GM12878 (cell line): ENCODE data around the gene ZNF396. TPM values are rescaled to one million over a fixed set of nuclear protein-coding genes. Genes with fewer than 3 reads are reported as not detected.

Experiments
- ATAC-seq: fragments of 200-7000 bp; cut with Tn5 transposase; 3 replicates; pipeline ENCODE4 v1.9.1; 2020; ENCODE audit warnings: mild to moderate bottlenecking, moderate library complexity
- BruUV-seq: library from RNA; stranded (reverse); fragments of 400-500 nt; replicated peaks from 2 replicates; lab custom pipeline; 2021; lab: Mats Ljungman, UMichigan
- CTCF ChIA-PET: fragments of 300-600 bp; sonication (Branson Sonifier 250); formaldehyde crosslinking; extraction: SDS; loops from one replicate; lab custom pipeline; 2021; ENCODE audit warnings: inconsistent platforms; lab: Yijun Ruan, JAX
- POLR2A ChIA-PET: fragments of 350-600 bp; formaldehyde crosslinking; extraction: SDS; loops from one replicate; lab custom pipeline; 2021; ENCODE audit warnings: inconsistent platforms; lab: Charles Lee
- RAD21 ChIA-PET: fragments of 300-600 bp; sonication (Branson Sonifier 250); formaldehyde crosslinking; loops from one replicate; lab custom pipeline; 2023; ENCODE audit warnings: antibody characterized with exemption; ENCODE audit not compliant: unreplicated experiment; lab: Charles Lee
- SMC1A ChIA-PET: fragments of 300-600 bp; sonication (Branson Sonifier 250); formaldehyde crosslinking; loops from one replicate; lab custom pipeline; 2023; ENCODE audit not compliant: unreplicated experiment, uncharacterized antibody; lab: Charles Lee
- DNase-seq: peaks from one replicate; pipeline ENCODE4 v3.0.0-alpha.2; 2011; ENCODE audit warnings: low read depth, low spot score
- FAIRE-seq: peaks from 3 replicates; lab custom pipeline; 2011; peaks lifted over from hg19 to GRCh38; lab: Jason Lieb, UNC
- H2AFZ ChIP-seq: 2 replicates; pipeline ENCODE4 v1.6.0; 2011; ENCODE audit warnings: low read depth, low read length, control low read depth; ENCODE audit not compliant: control insufficient read depth
- H3K27ac ChIP-seq: 2 replicates; pipeline ENCODE4 v1.5.1; 2011; ENCODE audit warnings: control low read depth; ENCODE audit not compliant: control insufficient read depth, insufficient read depth
- H3K27me3 ChIP-seq, 2 experiments: replicated peaks in 1 of 2; 2 replicates each; pipeline versions ENCODE4 v1.6.0 to v1.6.1; 2011; ENCODE audit warnings: low read length in 1 of 2; ENCODE audit not compliant: control insufficient read depth in 2 of 2, insufficient read depth in 2 of 2
- H3K36me3 ChIP-seq, 2 experiments: 2 replicates each; pipeline ENCODE4 v1.5.1; 2011; ENCODE audit warnings: low read length in 1 of 2; ENCODE audit not compliant: control insufficient read depth in 2 of 2, insufficient read depth in 2 of 2
- H3K4me1 ChIP-seq: 2 replicates; pipeline ENCODE4 v1.6.1; 2011; ENCODE audit warnings: mild to moderate bottlenecking, low read length, moderate library complexity, mixed read lengths; ENCODE audit not compliant: control insufficient read depth, insufficient read depth
- H3K4me2 ChIP-seq: 2 replicates; pipeline ENCODE4 v1.6.0; 2011; ENCODE audit warnings: control low read depth; ENCODE audit not compliant: control insufficient read depth, insufficient read depth
- H3K4me3 ChIP-seq: fragments of 200-600 bp; sonication (generic); 2 replicates; pipeline ENCODE4 v1.5.1; 2016
- H3K79me2 ChIP-seq: 2 replicates; pipeline ENCODE4 v1.6.0; 2011; ENCODE audit warnings: low read length; ENCODE audit not compliant: control insufficient read depth, insufficient read depth
- H3K9ac ChIP-seq: 2 replicates; pipeline ENCODE4 v1.8.0; 2011; ENCODE audit warnings: low read length, control low read depth, mixed read lengths; ENCODE audit not compliant: control insufficient read depth, insufficient read depth
- H3K9me3 ChIP-seq: replicated peaks from 3 replicates; pipeline ENCODE4 v1.5.1; 2011; ENCODE audit warnings: mild to moderate bottlenecking, low read length; ENCODE audit not compliant: control insufficient read depth, insufficient read depth
- H4K20me1 ChIP-seq: 2 replicates; pipeline ENCODE4 v1.6.0; 2011; ENCODE audit not compliant: control insufficient read depth, insufficient read depth
- BACH1 ChIP-seq: fragments of 450-650 bp; IDR thresholded peaks from 2 replicates; pipeline ENCODE4 v1.6.1; 2017; ENCODE audit warnings: mild to moderate bottlenecking, borderline replicate concordance
- CBFB ChIP-seq: IDR thresholded peaks from 2 replicates; pipeline ENCODE4 v1.6.1; 2016; ENCODE audit warnings: antibody characterized with exemption, low read depth
- CEBPB ChIP-seq, 2 experiments: fragments of 150-350 bp in 1 of 2; IDR thresholded peaks; 2 replicates each; pipeline ENCODE4 v1.6.1; 2012 to 2014; ENCODE audit warnings: low read depth in 2 of 2, low read length in 2 of 2, borderline replicate concordance in 1 of 2, inconsistent platforms in 1 of 2
- EED ChIP-seq: sonication (generic); IDR thresholded peaks from 2 replicates; pipeline ENCODE4 v1.6.1; 2016; ENCODE audit warnings: antibody characterized with exemption, low read depth
- EP300 ChIP-seq, 2 experiments: fragments of 150-350 bp in 1 of 2; IDR thresholded peaks; 2 replicates each; pipeline ENCODE4 v1.6.1; 2011 to 2012; ENCODE audit warnings: low read depth in 2 of 2, low read length in 2 of 2, borderline replicate concordance in 1 of 2, improper control_type of control experiment in 1 of 2, inconsistent platforms in 1 of 2; ENCODE audit not compliant: control insufficient read depth in 1 of 2
- HDGF ChIP-seq: fragments of 450-650 bp; IDR thresholded peaks from 2 replicates; pipeline ENCODE4 v1.6.1; 2016; ENCODE audit warnings: antibody characterized with exemption
- HSF1 ChIP-seq: fragments of 150-350 bp; IDR thresholded peaks from 2 replicates; pipeline ENCODE4 v1.6.1; 2014; ENCODE audit warnings: mild to moderate bottlenecking, low read depth, low read length
- JUNB ChIP-seq: IDR thresholded peaks from 2 replicates; pipeline ENCODE4 v1.6.1; 2016; ENCODE audit warnings: antibody characterized with exemption, mild to moderate bottlenecking
- MEF2A ChIP-seq: IDR thresholded peaks from 2 replicates; pipeline ENCODE4 v1.6.1; 2011; ENCODE audit warnings: low read depth, mild to moderate bottlenecking, low read length, moderate library complexity; ENCODE audit not compliant: insufficient read depth
- NFXL1 ChIP-seq: fragments of 450-650 bp; IDR thresholded peaks from 2 replicates; pipeline ENCODE4 v1.6.1; 2017; ENCODE audit warnings: antibody characterized with exemption, mild to moderate bottlenecking, borderline replicate concordance
- SIN3A ChIP-seq: IDR thresholded peaks from 2 replicates; pipeline ENCODE4 v1.6.1; 2012; ENCODE audit warnings: low read depth, low read length, improper control_type of control experiment
- SKIL ChIP-seq: fragments of 450-650 bp; IDR thresholded peaks from 2 replicates; pipeline ENCODE4 v1.6.1; 2017; ENCODE audit warnings: mild to moderate bottlenecking, low read depth, inconsistent platforms; ENCODE audit not compliant: poor library complexity, severe bottlenecking
- SMAD5 ChIP-seq: IDR thresholded peaks from 2 replicates; pipeline ENCODE4 v1.6.1; 2016; ENCODE audit warnings: antibody characterized with exemption, low read depth
- SMARCA5 ChIP-seq: fragments of 450-650 bp; IDR thresholded peaks from 2 replicates; pipeline ENCODE4 v1.6.1; 2017; ENCODE audit warnings: mild to moderate bottlenecking
- WRNIP1 ChIP-seq: IDR thresholded peaks from 2 replicates; pipeline ENCODE4 v1.6.1; 2011; ENCODE audit warnings: low read depth, low read length, improper control_type of control experiment, borderline replicate concordance
- ZBTB40 ChIP-seq: fragments of 450-650 bp; IDR thresholded peaks from 2 replicates; pipeline ENCODE4 v1.6.1; 2016; ENCODE audit warnings: mild to moderate bottlenecking, moderate library complexity, borderline replicate concordance
- WGBS: methylation state at CpG from one replicate; pipeline ENCODE4 v1.1.6; 2016; ENCODE audit warnings: low lambda C conversion rate; ENCODE audit not compliant: insufficient replicate concordance, insufficient coverage; ENCODE audit errors: missing lambda C conversion rate; 5-methylcytosine and 5-hydroxymethylcytosine counted together
- in situ Hi-C: fragments of 300-500 bp; cut with MboI; formaldehyde crosslinking; loops from 9 replicates; pipeline ENCODE4 v1.14.3; 2018; ENCODE audit warnings: mixed read lengths
- intact Hi-C: fragments of 100-400 bp; cut with micrococcal nuclease; formaldehyde crosslinking; loops from one replicate; pipeline ENCODE4 v1.14.2; 2022; ENCODE audit not compliant: unreplicated experiment
- polyA plus RNA-seq, 11 experiments: library from polyadenylated mRNA; depleted of rRNA in 4 of 11; unstranded in 6 of 11; stranded (reverse) in 5 of 11; fragments of >200 nt; fragmentation: Nextera tagmentation in 4 of 11; fragmentation: Illumina TruSeq in 1 of 11; extraction: Ambion mirVana in 4 of 11; extraction: Trizol in 1 of 11; gene quantifications; 1 replicate in 1 of 11; 2 replicates in 10 of 11; pipeline versions ENCODE4 v1.2.1 to v1.2.3, GENCODE V29; 2011 to 2016; ENCODE audit warnings: inconsistent platforms in 2 of 11, missing spikeins in 2 of 11, low read depth in 1 of 11
- total RNA-seq, 4 experiments: library from RNA; depleted of rRNA in 3 of 4; stranded (reverse); fragments of >200 nt in 3 of 4; fragmentation: Illumina TruSeq in 1 of 4; extraction: Trizol in 1 of 4; gene quantifications; 2 replicates each; pipeline versions ENCODE4 v1.2.1 to v1.2.3, GENCODE V29; 2013 to 2021

Gene ZNF396
- total and polyA plus RNA-seq, 10 of the 15 experiments (the other 5 are each of a cell fraction or from before 2014, with no cell fraction given), result 0.14 to 0.79 (median 0.47) TPM

GRCh38 chr18:35334821-35335220 lies 42.3 kb downstream of the ZNF396 start:
- Histone ChIP-seq H3K4me3 (no peak overlapping the region), H3K27me3 (no peaks in the 10 kb centered on the region), H3K79me2 (no peaks in the 10 kb centered on the region), H3K36me3 (peaks cover 7 to 32% of the 10 kb centered on the region in 2 experiments), H4K20me1 (no peaks in the 10 kb centered on the region), H3K9ac (no peak overlapping the region), H2AFZ (no peak overlapping the region), H3K9me3 (peaks cover 3% of the 10 kb centered on the region), H3K4me2 (no peak overlapping the region), H3K27ac (no peak overlapping the region), H3K4me1 (no peaks in the 10 kb centered on the region)
- ATAC-seq (no peak), FAIRE-seq (no peak), DNase-seq (no peak)
- POLR2A ChIA-PET, result interaction anchor here (1.0 to 1.3 kb wide), 2 partner anchors 10 to 35 kb away, joined by 3 to 5 read pairs; no protein-coding TSS in a partner anchor
- WGBS, result 94% methylated on average over 3 of the region's 3 CpGs
- RAD21 ChIA-PET, result no interaction called here
- intact Hi-C loops, result no loop called here
- in situ Hi-C loops, result no loop called here
- SMC1A ChIA-PET, result interaction anchor here (0.6 kb wide), 1 partner anchor 239 kb away, joined by 3 read pairs; no protein-coding TSS in a partner anchor
- no TSS peak for BruUV-seq
- CTCF ChIA-PET, result interaction anchor here (0.6 to 0.7 kb wide), 2 partner anchors 52 to 1484 kb away, joined by 3 to 4 read pairs; no protein-coding TSS in a partner anchor
- TF ChIP-seq BACH1 (no peak), MEF2A (no peak), CEBPB (IDR thresholded peaks at IDR 0.05; ENCODE audit: borderline replicate concordance in 1 of 2, low read depth in 2 of 2, low read length in 2 of 2) (no peak), ZBTB40 (no peak), SMARCA5 (no peak), SIN3A (no peak), SMAD5 (no peak), CBFB (no peak), HSF1 (no peak), SKIL (no peak), HDGF (no peak), WRNIP1 (no peak), EED (no peak), EP300 (IDR thresholded peaks at IDR 0.05; ENCODE audit: borderline replicate concordance in 1 of 2, control insufficient read depth in 1 of 2, low read depth in 2 of 2, low read length in 2 of 2) (no peak), NFXL1 (no peak), JUNB (no peak)
